ENCODE measurements around the gene COL4A2.

The COL4A2 gene

DNA sequence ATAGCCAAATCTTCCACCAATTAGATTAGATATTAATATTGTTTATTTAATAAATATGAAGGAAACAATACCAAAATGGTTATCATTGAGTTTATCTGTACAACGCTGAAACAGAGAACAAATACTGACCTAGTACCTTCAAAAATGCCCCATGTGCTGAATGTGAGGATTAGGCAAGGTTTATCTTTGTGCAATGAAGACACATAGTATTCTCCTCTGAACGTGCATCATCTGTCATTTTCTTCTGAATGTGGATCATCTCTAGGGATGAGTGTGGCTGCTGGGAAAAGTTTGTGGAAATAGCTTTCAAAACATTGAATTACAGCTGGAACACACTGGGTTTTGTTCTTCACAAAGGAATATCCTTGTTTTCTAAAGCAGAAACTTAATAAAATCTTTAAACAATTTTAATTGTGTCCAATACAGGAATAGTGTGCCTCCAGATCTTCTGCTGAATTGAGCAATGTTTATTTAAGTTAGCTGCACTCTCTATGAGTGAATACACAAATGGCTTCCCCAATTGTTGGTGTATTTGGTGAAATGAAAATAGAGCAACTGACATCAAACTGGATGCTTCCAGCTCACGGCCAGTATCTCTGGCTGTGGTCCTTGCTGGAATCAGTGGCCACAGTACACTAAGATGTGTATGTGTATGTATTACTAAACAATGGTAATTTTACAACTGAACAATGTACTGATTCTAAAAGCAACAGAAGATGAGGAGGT, 6.8 kb upstream of the COL4A2 start:
- no peak overlapping the region for H2BK12ac ChIP-seq (ENCODE audit: low read length)
- H2BK120ac ChIP-seq (ENCODE audit: low read depth, low read length), result no peak overlapping the region
- H4K91ac ChIP-seq (ENCODE audit: low read depth, low read length, poor library complexity), result no peak overlapping the region
- no peak overlapping the region for H3K9ac ChIP-seq (ENCODE audit: low read depth, low read length, poor library complexity)
- whole genome bisulfite sequencing, 2 donors (ENCODE audit: extremely low coverage in 2 of 2, insufficient read length in 2 of 2, insufficient replicate concordance in 1 of 2), result no CpG with 5 or more reads among the region's 3 CpGs
- no peak overlapping the region for H3K4ac ChIP-seq (ENCODE audit: low read length)
- no peak overlapping the region for H4K8ac ChIP-seq (ENCODE audit: low read depth, low read length)
- no peak overlapping the region for H2BK15ac ChIP-seq (ENCODE audit: low read length)
- H3K4me3 ChIP-seq (ENCODE audit: low read length in 2 of 2), result no peak overlapping the region
- no peak overlapping the region for H2AK5ac ChIP-seq (ENCODE audit: low read depth, low read length)
- H3K9me3 ChIP-seq (replicated peaks in 1 of 2; ENCODE audit: control insufficient read depth in 2 of 2, insufficient read depth in 1 of 2, low read depth in 1 of 2, low read length in 2 of 2), result peaks cover 0 to 7% of the 10 kb centered on the region in 2 donors
- H3K4me1 ChIP-seq (ENCODE audit: control insufficient read depth in 2 of 2, insufficient read depth in 1 of 2, low read depth in 1 of 2, low read length in 2 of 2), result peaks cover 12 to 17% of the 10 kb centered on the region in 2 donors
- H3K79me1 ChIP-seq (ENCODE audit: low read depth, low read length), result no peaks in the 10 kb centered on the region
- H3K4me2 ChIP-seq (ENCODE audit: insufficient read depth, low read length, poor library complexity, severe bottlenecking), result no peak overlapping the region
- H2AFZ ChIP-seq (ENCODE audit: low read length), result no peak overlapping the region
- H3K36me3 ChIP-seq (replicated peaks in 1 of 2; ENCODE audit: control insufficient read depth in 2 of 2, insufficient read depth in 2 of 2, low read length in 2 of 2), result peaks cover 2 to 33% of the 10 kb centered on the region in 2 donors
- H2BK5ac ChIP-seq (ENCODE audit: low read length), result no peak overlapping the region
- no peak for DNase-seq (ENCODE audit: low spot score)
- H3K14ac ChIP-seq (ENCODE audit: low read length), result no peak overlapping the region
- no peak overlapping the region for H3K23ac ChIP-seq (ENCODE audit: low read depth, low read length, poor library complexity)
- H3K27ac ChIP-seq (replicated peaks; ENCODE audit: low read length), result no peak overlapping the region
- H3K18ac ChIP-seq (ENCODE audit: low read length), result no peak overlapping the region
- no peaks in the 10 kb centered on the region for H3K27me3 ChIP-seq (ENCODE audit: control insufficient read depth in 3 of 3, insufficient read depth in 3 of 3, low read depth in 1 of 3, low read length in 3 of 3)

DNA sequence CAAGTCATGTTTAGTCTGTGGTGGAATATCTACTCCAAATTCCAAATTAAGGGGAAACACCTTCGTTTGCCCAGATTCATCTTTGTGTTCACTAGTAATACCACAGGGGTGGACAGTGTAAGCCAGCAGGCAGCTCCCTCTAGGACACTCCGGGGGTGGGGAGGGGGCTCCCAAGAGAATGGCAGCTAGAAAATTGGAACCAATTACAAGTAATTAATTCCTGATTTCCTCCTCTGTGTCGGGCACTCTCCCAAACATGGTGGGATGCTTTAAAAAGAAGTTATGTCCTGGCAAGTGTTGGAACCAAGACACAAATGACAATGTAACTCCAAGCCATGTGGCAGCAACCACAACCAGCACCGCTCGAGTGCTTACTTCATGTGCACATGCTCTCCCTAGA, 6.0 kb upstream of the COL4A2 start:
- Histone ChIP-seq H3K18ac (ENCODE audit: low read length) (no peak overlapping the region), H4K91ac (ENCODE audit: low read depth, low read length, poor library complexity) (no peak overlapping the region), H2BK5ac (ENCODE audit: low read length) (no peak overlapping the region), H2BK12ac (ENCODE audit: low read length) (no peak overlapping the region), H3K4me1 (ENCODE audit: control insufficient read depth in 2 of 2, insufficient read depth in 1 of 2, low read depth in 1 of 2, low read length in 2 of 2) (peaks cover 13 to 14% of the 10 kb centered on the region in 2 donors), H3K9me3 (replicated peaks in 1 of 2; ENCODE audit: control insufficient read depth in 2 of 2, insufficient read depth in 1 of 2, low read depth in 1 of 2, low read length in 2 of 2) (peaks cover 0 to 7% of the 10 kb centered on the region in 2 donors), H4K8ac (ENCODE audit: low read depth, low read length) (no peak overlapping the region), H3K36me3 (replicated peaks in 1 of 2; ENCODE audit: control insufficient read depth in 2 of 2, insufficient read depth in 2 of 2, low read length in 2 of 2) (peaks cover 2 to 33% of the 10 kb centered on the region in 2 donors), H2AFZ (ENCODE audit: low read length) (no peak overlapping the region), H3K27ac (replicated peaks; ENCODE audit: low read length) (no peak overlapping the region), H2BK15ac (ENCODE audit: low read length) (no peak overlapping the region), H3K27me3 (ENCODE audit: control insufficient read depth in 3 of 3, insufficient read depth in 3 of 3, low read depth in 1 of 3, low read length in 3 of 3) (no peaks in the 10 kb centered on the region), H3K14ac (ENCODE audit: low read length) (no peak overlapping the region), H2BK120ac (ENCODE audit: low read depth, low read length) (no peak overlapping the region), H3K79me1 (ENCODE audit: low read depth, low read length) (no peaks in the 10 kb centered on the region), H3K9ac (ENCODE audit: low read depth, low read length, poor library complexity) (no peak overlapping the region), H3K4ac (ENCODE audit: low read length) (no peak overlapping the region), H2AK5ac (ENCODE audit: low read depth, low read length) (no peak overlapping the region), H3K4me2 (ENCODE audit: insufficient read depth, low read length, poor library complexity, severe bottlenecking) (no peak overlapping the region), H3K4me3 (ENCODE audit: low read length in 2 of 2) (no peak overlapping the region), H3K23ac (ENCODE audit: low read depth, low read length, poor library complexity) (no peak overlapping the region)
- no peak for DNase-seq (ENCODE audit: low spot score)
- no CpG with 5 or more reads among the region's 5 CpGs for WGBS, 2 donors (ENCODE audit: extremely low coverage in 2 of 2, insufficient read length in 2 of 2, insufficient replicate concordance in 1 of 2)

DNA sequence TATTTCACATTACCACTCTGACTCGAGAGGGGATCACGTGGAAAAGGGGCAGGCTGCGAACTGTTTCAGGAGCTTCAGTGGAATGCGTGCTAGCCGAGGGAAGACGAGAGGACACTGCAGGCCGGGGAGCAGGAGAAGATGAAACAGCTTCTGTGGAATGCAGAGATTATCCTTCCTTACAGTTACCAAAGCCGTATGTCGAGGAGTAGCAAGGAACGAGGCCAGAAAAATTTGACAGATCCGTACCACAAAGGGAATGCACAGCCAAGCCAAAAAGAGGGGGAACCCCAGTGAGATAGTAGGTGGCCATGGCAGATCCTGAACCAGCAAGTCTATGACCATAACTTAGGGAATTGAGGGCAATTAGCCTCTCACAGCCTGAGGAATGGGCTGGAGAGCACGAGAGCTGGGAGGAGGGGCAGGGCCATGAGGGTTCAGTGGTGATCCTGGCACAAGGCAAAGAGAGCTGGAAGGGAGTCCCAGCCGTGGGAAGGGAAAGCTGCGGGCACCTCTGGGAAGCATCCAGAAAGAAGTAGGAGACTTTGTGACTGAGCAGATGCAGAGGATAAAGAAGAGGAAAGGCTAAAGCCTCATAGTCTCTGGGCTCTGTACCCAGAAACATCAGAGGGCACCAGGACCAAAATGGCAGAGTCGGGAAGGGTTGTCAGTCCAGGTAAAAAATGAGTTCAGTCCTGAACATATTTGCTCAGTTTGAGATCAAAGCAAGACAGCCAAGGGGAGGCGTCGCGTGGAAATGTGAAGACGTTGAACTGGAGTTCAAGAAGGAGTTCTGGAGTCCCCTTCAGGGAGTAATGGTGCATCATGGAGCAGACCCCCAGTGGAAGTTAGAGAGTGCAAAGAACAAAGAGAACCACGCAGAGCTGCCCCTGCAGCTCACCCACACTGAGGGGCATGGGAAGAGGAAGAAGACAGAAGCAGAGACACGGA, 5.2 kb upstream of the COL4A2 start:
- H2AK5ac ChIP-seq (ENCODE audit: low read depth, low read length), result no peak overlapping the region

DNA sequence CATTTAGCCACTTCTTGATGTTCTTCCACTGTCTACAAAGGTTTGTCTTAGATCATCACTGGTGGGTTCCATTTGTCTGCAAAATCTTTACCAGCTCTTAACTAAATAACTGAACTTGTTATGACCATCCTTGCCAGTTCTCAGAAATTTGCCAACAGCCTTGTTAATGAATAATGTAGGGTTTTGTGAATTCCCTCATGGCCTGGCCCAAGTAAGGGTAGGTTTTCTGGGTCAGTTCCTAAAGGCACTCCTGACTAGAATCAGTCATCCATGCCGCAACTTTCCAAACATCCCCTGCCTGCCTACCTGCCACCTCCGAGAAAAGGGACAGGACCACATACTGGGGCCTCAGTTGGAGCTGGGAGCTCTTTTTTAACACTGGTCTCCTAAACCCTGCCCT, 4.1 kb upstream of the COL4A2 start:
- Histone ChIP-seq H3K27ac (replicated peaks; ENCODE audit: low read length) (no peak overlapping the region), H3K79me1 (ENCODE audit: low read depth, low read length) (peaks cover 8% of the 10 kb centered on the region), H3K4me1 (ENCODE audit: control insufficient read depth in 2 of 2, insufficient read depth in 1 of 2, low read depth in 1 of 2, low read length in 2 of 2) (peaks cover 4 to 14% of the 10 kb centered on the region in 2 donors), H2BK15ac (ENCODE audit: low read length) (no peak overlapping the region), H2AFZ (ENCODE audit: low read length) (no peak overlapping the region), H3K23ac (ENCODE audit: low read depth, low read length, poor library complexity) (no peak overlapping the region), H3K27me3 (ENCODE audit: control insufficient read depth in 3 of 3, insufficient read depth in 3 of 3, low read depth in 1 of 3, low read length in 3 of 3) (no peaks in the 10 kb centered on the region), H3K18ac (ENCODE audit: low read length) (no peak overlapping the region), H4K91ac (ENCODE audit: low read depth, low read length, poor library complexity) (no peak overlapping the region), H3K4me2 (ENCODE audit: insufficient read depth, low read length, poor library complexity, severe bottlenecking) (no peak overlapping the region), H2AK5ac (ENCODE audit: low read depth, low read length) (no peak overlapping the region), H3K14ac (ENCODE audit: low read length) (no peak overlapping the region), H2BK12ac (ENCODE audit: low read length) (no peak overlapping the region), H3K36me3 (replicated peaks in 1 of 2; ENCODE audit: control insufficient read depth in 2 of 2, insufficient read depth in 2 of 2, low read length in 2 of 2) (peaks cover 2 to 33% of the 10 kb centered on the region in 2 donors), H3K9ac (ENCODE audit: low read depth, low read length, poor library complexity) (no peak overlapping the region), H4K8ac (ENCODE audit: low read depth, low read length) (no peak overlapping the region), H3K4me3 (ENCODE audit: low read length in 2 of 2) (no peak overlapping the region), H3K9me3 (replicated peaks in 1 of 2; ENCODE audit: control insufficient read depth in 2 of 2, insufficient read depth in 1 of 2, low read depth in 1 of 2, low read length in 2 of 2) (peaks cover 0 to 7% of the 10 kb centered on the region in 2 donors), H3K4ac (ENCODE audit: low read length) (no peak overlapping the region), H2BK5ac (ENCODE audit: low read length) (no peak overlapping the region), H2BK120ac (ENCODE audit: low read depth, low read length) (no peak overlapping the region)
- WGBS, 2 donors (ENCODE audit: extremely low coverage in 2 of 2, insufficient read length in 2 of 2, insufficient replicate concordance in 1 of 2), result no CpG with 5 or more reads among the region's 2 CpGs
- DNase-seq (ENCODE audit: low spot score), result no peak

More for the DNA sequence above, 5.2 kb upstream of the COL4A2 start:
- Histone ChIP-seq H3K4me2 (ENCODE audit: insufficient read depth, low read length, poor library complexity, severe bottlenecking) (no peak overlapping the region), H2AFZ (ENCODE audit: low read length) (no peak overlapping the region), H3K4me1 (ENCODE audit: control insufficient read depth in 2 of 2, insufficient read depth in 1 of 2, low read depth in 1 of 2, low read length in 2 of 2) (peaks cover 5 to 14% of the 10 kb centered on the region in 2 donors), H3K14ac (ENCODE audit: low read length) (no peak overlapping the region), H3K9ac (ENCODE audit: low read depth, low read length, poor library complexity) (no peak overlapping the region), H2BK120ac (ENCODE audit: low read depth, low read length) (no peak overlapping the region), H4K91ac (ENCODE audit: low read depth, low read length, poor library complexity) (no peak overlapping the region), H3K27ac (replicated peaks; ENCODE audit: low read length) (no peak overlapping the region), H3K36me3 (replicated peaks in 1 of 2; ENCODE audit: control insufficient read depth in 2 of 2, insufficient read depth in 2 of 2, low read length in 2 of 2) (peaks cover 2 to 33% of the 10 kb centered on the region in 2 donors), H2BK12ac (ENCODE audit: low read length) (no peak overlapping the region), H3K79me1 (ENCODE audit: low read depth, low read length) (peaks cover 3% of the 10 kb centered on the region), H3K9me3 (replicated peaks in 1 of 2; ENCODE audit: control insufficient read depth in 2 of 2, insufficient read depth in 1 of 2, low read depth in 1 of 2, low read length in 2 of 2) (peaks cover 0 to 7% of the 10 kb centered on the region in 2 donors), H3K23ac (ENCODE audit: low read depth, low read length, poor library complexity) (no peak overlapping the region), H2BK5ac (ENCODE audit: low read length) (no peak overlapping the region), H3K4ac (ENCODE audit: low read length) (no peak overlapping the region), H3K18ac (ENCODE audit: low read length) (no peak overlapping the region), H2BK15ac (ENCODE audit: low read length) (no peak overlapping the region), H4K8ac (ENCODE audit: low read depth, low read length) (no peak overlapping the region), H3K27me3 (ENCODE audit: control insufficient read depth in 3 of 3, insufficient read depth in 3 of 3, low read depth in 1 of 3, low read length in 3 of 3) (no peaks in the 10 kb centered on the region), H3K4me3 (ENCODE audit: low read length in 2 of 2) (no peak overlapping the region)
- no peak for DNase-seq (ENCODE audit: low spot score)
- no CpG with 5 or more reads among the region's 21 CpGs for WGBS, 2 donors (ENCODE audit: extremely low coverage in 2 of 2, insufficient read length in 2 of 2, insufficient replicate concordance in 1 of 2)
